ENCODE measurements around the gene ABCA2.

Gene ABCA2

DNA sequence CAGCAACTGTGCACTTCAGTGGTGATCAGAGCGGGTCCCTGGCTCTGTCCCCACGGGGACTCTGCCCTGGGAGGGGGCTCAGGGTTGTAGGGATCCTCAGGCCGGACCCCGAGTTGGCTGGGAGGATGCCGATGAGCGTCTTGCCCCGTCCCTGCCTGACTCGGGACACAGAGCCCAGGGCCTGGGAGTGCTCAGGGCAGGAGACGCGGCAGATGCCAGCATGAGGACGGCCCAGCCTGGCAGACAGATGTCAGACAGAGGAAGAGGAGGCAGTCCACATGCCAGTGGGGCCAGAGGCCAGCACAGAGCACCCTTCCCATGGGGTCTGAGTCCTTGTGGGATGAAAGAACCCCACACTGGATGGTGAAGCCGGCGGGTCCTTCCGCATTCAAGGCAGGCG, 64.7 kb downstream of the ABCA2 start:
- no peak for DNase-seq

GRCh38 chr9:136962701-136963248, 65.3 kb downstream of the ABCA2 start:
- DNase-seq, result no peak

DNA sequence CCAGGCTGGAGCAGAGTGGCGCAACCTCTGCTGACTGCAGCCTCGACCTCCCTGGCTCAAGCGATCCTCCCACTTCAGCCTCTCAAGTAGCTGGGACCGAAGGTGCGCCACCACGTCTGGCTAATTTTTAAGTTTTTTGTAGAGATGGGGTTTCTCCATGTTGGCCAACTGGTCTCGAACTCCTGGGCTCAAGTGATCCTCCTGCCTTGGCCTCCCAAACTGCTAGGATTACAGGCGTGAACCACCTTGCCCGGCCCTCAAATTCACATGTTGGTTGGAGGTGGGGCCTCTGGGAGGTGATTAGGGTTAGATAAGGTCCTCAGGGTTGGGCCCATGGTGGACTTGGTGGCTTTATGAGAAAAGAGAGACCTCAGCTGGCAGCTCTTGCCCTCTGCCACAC, 65.9 kb downstream of the ABCA2 start:
- no peak for DNase-seq

DNA sequence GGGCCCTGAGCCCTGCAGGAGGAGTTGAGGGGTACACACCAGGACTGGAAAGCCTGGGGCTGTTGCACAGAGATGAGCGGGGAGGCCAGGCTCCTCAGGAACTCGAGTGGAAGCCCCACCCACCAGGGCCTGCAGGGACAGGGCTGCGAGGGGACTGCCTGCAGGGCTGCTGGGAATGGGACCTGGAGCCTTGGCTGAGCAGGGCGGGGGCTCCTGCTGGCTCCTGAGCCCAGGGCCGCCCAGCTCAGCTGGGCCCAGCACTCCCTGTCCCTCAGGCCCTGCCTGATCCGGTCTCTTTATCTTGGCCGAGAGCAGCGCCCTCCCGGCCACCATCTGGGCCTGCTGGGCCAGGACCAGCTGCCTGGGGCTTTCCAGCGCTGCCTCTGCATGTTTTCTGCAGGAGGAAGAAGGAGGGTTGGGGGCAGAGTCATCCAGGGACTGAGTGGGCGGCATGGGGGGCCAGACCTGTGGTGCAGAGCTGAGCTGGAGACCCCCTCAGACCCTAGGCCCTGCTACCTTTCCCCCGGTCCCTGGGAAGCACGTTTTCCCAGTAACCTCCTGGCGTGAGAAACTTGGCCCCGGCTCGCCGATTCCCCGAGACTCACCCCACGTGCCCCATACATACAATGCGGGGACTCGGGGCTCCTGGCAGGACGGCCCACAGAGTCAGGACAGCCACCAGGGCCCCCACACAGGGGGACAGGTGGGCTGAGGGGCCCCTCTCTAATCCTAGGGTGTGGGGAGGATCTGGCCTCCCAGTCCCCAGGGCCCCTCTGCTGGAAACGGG, 66.6 kb downstream of the ABCA2 start:
- no peak for DNase-seq

- no peak for DNase-seq
These were observed 67.1 kb downstream of the ABCA2 start for GRCh38 chr9:136960938-136961275.

GRCh38 chr9:136960212-136960937, 67.7 kb downstream of the ABCA2 start:
- DNase-seq, result no peak

DNA sequence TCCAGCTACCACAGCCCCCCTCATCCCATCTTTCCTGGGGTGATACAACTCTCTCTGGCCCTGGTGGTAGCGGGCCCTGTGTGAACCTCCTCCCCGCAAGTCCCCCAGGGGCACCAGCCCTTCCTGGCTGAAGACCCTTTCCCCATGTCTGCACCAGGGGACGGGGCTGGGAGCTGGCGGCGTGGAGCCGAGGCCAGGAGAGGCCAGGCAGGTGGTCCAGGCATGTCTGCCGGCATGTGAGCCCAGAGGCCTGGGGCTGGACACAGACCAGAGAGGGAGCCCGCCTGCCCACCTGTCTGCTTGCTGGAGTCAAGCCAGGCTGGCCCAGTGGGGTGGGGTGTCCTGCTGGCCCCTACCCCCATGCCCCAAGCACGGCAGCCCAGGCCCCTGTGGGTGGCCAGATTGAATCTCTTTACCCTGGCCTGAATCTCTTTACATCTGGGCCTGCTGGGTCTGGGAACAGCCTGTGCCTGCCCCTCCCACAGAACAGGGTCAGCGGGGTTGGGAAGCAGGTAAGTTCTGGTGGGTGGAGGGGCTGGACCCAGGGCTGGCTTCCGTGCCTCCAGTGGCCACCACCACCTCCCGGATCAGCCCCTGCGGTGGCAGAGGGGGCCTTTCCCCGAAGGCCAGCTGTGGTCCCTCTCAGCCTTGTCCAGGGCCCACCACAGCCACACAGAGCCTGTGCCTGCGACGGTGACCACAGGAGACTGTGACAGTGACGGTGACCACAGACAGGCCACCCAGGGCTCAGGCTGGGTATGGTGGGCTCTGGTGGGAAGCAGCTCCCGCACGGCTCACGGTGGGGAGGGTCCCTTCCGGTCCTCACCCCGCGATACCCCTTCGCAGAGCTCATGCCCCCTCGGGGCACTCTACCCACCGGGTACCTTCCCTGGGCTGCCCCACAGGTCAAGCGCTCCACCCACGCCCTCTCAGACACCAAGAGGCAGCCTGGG, 68.9 kb downstream of the ABCA2 start:
- DNase-seq, result no peak

DNA sequence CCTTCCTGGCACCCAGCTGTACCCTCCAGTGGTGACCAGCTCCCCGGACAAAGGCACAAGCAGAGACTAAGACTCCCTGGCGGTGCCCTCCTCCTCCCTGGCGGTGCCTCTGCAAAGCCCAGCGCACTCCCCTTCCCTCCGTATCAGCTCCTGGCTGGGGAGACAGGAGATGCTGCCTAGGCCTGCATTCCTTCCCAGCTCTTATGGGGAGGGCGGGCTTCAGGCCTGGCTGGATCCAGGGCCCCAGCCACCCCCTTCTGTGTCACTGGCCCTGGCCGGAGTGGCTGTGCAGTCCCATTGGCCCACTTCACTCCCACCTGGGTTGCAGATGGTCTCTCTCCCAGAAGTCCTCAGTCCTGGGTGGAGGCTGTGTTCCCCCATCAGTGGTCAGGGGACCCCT, 69.6 kb downstream of the ABCA2 start:
- no peak for DNase-seq

GRCh38 chr9:136957901-136958300, 70.1 kb downstream of the ABCA2 start:
- DNase-seq, result no peak

- DNase-seq, result no peak
These were observed 70.6 kb downstream of the ABCA2 start for GRCh38 chr9:136957461-136957860.
